ENCODE results near the gene NPAS3.

Gene NPAS3

DNA sequence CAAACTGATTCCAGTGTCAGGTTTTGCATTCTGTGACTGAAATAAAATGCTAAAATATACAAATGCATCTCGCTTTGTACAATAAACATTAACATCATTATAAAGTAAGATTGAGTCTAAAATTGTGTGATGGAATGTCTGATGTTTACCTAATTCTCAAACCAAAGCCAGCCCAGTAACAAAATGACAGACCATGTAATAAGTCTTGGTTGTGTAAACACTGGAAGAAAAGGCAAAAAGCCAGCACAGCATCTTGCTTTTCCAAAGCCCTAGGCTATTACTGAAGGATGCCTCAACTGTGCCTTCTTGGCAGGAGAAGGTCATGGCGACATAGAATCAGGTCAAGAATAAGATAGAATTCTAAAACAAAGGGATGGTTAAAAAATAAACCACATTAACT lies 842.6 kb downstream of the NPAS3 start:
- DNase-seq, result no peak

- no peak for DNase-seq
Observed at GRCh38 chr14:33782923-33783322, 844.2 kb downstream of the NPAS3 start.

DNA sequence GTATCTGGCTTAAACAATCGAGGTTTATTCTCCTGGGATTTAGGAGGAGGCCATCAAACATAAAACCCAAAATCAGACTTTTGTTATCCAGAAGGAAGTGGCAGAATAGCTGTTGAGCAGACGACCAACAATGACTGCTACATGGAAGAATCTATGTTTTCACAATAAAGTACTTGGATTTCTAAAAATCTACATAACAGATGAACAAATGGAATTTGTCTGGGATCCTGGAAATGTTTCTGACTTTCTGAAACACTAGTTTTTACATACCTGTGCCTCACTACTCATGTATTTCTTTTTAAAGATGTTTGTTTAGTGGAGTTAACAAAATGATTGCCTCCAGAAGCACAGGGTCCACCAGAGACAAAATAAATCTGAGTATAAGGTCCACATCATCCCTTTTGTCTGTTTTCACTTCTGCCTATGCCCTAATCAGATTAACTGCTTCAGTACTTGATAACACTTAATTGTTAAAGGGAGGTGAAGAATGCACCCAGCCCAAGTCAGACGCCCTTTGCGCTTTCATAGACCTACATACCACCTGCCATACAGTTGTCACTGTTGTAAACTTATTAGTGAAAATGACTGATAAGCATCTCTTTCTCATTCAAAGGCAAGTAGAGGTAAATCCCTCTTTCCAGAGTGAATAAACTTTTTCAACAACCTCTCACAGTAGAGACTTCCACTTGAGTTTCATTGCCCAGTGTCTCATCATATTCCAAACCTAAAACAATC lies 847.6 kb downstream of the NPAS3 start:
- no peak for DNase-seq

GRCh38 chr14:33788161-33788560 lies 849.5 kb downstream of the NPAS3 start:
- no peak for DNase-seq

DNA sequence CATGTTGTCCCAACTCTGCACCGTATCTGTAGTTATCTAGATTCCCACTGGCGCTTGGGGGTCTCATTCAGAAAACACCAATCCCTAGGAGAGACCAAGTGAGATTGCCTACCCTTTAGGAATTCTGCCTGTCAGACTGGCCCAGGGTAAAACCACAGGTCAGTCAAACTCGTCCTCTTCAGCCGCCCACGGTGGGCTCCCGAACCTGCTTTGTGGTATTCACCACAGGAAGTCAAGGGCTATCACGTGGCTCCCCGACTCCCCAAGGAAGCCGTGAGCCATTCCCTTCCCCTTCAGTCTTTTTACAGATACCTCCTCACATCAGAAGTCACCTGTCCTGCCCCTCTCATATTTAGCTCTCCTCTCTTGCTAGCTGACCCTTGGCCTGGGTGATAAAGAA lies 852.3 kb downstream of the NPAS3 start:
- DNase-seq, result no peak

DNA sequence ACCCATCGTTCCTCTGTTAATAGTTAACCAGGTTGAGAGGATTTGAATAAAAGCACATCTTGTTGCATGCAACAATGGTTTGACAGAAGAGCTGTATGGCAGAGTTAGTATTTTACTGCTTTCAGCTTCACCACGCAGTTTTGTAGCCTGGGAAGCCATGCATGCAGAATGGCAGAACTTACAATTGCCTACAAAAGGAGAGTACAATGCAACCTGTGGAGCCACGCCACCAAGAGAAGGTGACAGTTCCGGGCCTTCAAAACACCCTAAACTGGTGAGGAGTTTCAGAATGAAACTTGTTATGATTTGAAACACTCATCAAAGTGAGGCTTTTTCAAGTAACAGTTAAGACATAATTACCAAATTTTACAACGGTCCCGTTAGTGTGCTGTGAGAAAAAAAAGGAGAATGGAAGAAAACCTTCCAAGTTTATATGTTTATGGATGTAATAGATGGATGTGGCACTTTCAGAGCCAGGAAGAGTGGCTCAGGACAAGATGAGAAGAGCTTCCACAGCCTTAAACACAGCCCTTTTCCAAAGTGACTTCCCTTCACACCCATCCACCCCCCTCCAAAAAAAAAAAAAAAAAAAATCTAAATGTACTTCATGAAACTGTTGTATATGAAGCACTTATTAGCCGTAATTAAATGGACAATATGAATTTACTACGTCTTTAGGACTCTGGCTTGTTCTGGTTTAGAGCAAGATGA lies 853.5 kb downstream of the NPAS3 start:
- DNase-seq, result no peak

DNA sequence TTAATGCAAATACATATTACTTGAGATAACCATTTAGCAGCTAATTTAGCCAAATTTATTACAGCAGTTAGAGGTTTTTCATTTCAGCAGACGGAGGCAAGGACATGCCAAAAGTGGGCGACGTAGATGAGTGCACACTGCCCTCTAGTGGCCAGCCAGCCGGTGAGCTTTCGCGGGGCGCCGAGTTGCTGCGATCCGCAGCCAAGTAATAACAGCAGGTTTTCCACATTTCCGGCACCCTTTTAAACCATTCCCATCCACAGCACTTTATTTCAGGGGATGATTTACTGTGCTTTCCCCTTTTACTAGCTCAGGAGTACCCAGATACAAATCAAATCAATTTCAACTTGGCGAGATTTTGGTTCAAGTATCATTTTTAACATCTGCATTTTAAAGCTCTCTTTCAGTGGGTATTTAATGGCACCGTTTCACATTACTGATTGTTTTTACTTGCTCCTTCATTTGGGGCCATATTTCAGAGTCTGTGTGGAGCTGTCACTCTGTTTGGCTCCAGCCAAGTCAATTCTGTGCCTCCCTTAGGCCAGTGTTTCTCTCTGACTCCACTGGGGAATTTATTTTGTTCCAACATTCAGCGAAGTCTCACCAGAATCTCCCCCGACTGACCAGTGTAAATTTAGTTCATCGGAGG lies 854.2 kb downstream of the NPAS3 start:
- peak; percentile 77 for DNase-seq

DNA sequence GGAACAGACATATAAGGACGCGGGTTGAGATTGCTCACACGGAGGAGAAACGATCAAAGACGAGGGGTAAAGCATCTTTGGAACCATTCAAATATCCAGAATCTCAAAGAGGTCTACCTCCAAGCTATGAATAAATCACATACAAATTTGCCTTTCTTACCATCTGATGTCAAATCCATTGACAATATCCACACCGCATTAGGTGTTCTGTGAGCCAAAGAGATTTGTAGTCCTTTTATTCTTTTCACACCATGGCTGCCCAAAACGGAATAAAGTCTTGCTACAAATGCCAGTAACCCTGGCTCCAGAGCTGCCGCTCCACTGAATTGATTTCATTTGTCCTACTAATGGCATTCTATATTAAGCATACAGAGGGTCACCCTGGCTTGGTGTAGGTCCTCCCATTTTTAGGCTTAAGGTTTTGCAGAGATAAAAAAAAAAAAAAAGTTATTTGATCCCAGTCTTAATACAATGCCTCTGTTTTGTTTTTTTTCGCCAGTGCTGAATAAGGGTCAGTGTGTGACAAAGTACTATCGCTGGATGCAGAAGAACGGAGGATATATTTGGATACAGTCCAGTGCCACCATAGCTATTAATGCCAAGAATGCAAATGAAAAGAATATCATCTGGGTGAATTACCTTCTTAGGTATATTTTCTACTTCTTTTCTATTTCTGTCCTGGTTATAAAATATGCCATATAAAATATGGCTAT lies 854.9 kb downstream of the NPAS3 start:
- no peak for DNase-seq

DNA sequence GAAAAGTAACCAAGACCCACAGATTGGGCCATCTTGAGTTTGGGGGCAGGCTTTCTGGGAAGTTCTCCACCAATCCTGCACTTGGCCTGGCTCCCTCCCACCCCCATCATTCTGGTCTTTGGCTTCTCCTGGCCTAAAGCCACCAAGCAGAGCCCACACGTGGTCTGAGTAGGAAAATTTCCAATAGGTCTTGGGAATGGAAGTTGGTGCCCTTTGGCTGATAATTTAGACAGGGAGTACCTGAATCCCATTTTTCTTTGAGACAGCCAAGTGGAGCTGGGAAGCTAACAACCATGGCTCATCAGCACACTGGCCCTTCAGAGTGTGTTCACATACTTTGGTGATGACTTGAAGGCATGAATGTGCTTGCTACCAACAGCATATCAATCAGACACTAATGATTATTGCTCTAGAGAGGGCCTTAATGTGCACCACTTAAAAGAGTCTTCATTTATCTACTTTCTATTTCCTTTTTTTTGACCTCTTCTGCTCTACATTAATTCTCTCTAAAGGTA lies 856.2 kb downstream of the NPAS3 start:
- no peak for DNase-seq

DNA sequence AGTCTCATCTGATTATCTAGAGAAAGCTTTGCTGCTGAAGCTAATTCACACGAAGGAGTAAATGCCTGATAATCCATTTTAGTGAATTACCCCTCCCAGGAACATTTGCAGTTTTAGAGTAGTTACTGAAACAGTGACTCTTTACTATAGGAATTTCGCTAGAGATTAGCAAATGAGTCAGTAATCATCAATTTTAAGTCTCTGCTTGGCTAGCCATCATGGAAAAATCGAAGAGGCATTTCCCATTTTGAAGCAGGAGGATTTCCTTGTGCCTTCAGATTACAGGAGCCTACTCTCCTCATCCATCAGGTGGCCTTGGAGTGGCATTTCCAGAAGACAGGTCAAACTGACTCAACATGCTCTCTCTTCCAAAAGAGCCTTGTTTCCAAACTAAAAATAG lies 857.7 kb downstream of the NPAS3 start:
- no peak for DNase-seq

DNA sequence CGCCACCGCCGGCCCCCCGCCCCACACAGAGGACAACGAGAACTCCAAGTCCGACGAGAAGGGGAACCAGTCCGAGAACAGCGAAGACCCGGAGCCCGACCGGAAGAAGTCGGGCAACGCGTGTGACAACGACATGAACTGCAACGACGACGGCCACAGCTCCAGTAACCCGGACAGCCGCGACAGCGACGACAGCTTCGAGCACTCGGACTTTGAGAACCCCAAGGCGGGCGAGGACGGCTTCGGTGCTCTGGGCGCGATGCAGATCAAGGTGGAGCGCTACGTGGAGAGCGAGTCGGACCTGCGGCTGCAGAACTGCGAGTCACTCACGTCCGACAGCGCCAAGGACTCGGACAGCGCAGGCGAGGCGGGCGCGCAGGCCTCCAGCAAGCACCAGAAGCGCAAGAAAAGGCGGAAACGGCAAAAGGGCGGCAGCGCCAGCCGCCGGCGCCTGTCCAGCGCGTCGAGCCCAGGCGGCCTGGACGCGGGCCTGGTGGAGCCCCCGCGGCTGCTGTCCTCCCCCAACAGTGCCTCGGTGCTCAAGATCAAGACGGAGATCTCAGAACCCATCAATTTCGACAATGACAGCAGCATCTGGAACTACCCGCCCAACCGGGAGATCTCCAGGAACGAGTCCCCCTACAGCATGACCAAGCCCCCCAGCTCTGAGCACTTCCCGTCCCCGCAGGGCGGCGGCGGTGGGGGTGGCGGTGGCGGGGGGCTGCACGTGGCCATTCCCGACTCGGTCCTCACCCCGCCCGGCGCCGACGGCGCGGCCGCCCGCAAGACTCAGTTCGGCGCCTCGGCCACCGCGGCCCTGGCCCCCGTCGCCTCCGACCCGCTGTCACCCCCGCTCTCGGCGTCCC lies 861.3 kb downstream of the NPAS3 start:
- DNase-seq, result no peak

DNA sequence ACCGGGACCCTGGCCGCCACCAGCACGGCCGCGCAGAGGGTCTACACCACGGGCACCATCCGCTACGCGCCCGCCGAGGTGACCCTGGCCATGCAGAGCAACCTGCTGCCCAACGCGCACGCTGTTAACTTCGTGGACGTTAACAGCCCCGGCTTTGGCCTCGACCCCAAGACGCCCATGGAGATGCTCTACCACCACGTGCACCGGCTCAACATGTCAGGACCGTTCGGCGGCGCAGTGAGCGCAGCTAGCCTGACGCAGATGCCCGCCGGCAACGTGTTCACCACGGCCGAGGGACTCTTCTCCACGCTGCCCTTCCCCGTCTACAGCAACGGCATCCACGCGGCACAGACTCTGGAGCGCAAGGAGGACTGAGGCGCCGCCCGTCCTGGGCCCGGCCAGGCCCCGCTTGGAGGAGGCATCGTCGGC lies 862.1 kb downstream of the NPAS3 start:
- DNase-seq, result no peak

DNA sequence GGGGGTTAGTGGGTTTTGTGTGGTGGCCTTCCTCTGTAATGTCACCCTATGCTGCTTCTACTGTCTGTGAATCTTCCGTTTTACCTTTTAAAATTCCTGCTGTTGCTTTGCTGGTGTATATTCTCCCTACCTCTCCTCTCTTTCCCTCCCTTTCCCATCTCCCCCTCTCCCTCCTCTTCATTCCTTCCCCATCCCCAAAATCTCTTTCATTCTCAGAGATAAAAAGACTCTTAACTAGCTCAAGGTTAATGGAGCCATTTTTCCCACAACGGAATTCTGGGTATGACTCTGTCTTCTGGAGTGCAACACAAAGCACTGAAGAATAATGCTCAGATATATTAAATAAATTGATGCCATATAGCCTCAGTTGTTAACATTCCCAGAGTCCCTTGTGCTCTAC lies 864.1 kb downstream of the NPAS3 start:
- DNase-seq, result no peak

GRCh38 chr14:33805593-33805992 lies 866.9 kb downstream of the NPAS3 start:
- no peak for DNase-seq

DNA sequence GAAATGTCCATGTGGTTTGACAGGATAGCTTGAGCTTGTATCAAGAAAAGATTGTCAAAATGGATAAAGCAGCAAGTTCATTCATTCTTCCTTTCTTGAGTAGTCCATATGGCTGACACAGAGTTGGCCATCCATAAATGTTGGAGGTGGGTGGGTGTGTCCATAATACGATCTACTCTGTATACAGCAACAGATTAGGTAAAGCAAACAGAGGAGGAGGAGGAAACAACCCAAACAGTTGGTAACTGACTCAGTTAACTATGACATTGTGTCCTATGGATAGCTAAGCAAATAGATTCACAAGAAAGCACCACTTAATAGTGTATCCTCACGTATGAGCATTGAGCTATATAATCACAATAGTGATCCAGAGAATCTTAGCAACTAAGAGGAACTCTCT lies 868.2 kb downstream of the NPAS3 start:
- DNase-seq, result no peak

DNA sequence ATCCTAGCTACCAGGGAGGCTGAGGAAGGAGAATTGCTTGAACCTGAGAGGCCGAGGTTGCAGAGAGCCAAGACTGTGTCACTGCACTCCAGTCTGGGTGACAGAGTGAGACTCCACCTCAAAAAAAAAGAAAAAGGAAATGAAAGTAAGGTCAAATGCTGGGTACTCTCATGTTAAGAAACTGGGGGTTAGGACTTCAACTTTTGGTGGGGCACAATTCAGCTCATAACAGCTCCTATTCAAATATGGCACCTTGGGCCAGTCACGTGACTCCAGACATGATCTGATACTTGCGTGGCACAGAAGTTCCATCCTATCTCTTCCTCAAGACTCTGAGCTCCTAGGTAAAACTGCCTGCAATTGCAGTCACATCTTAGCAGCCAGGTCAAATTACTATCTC lies 869.5 kb downstream of the NPAS3 start:
- no peak for DNase-seq

- DNase-seq, result no peak
Observed at GRCh38 chr14:33809396-33809981, 870.8 kb downstream of the NPAS3 start.

DNA sequence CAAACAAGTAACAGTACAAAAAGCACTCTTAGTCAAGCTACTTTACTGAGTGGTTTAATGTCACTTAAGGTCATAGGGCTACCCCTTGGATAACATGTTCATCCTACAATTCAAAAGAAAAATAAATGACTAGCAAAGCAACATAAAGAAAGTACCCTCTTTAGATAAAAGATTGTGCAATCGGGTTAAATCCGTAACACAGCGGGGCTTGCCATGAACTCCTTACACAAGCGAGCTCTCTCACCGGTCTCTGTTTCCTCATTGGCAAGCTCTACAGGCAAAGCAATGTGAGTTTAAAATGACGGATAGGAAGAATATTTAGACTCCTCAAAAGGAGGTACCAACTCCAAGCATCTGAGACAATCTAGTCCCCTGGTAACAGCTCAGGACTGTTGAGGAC lies 871.6 kb downstream of the NPAS3 start:
- no peak for DNase-seq

DNA sequence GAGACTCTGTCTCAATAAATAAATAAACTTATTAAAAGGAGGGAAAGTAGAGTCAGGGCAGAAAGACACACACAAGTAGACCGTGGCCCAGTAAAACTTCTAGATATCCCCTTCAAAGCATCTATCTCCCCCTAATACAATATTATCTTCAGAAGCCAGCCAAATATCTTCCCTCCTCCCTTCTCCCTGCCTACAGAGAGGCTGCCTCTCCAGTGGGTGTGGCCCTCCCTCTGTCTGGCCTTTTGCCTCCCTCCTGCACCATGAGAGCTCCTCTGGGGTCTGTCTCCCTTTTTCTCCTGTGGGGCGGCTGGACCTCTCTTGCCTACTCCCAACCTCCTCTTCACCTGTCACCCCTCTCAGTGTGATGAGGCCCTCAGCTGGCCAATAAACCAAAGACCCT lies 873.0 kb downstream of the NPAS3 start:
- no peak for DNase-seq

GRCh38 chr14:33812181-33812580 lies 873.5 kb downstream of the NPAS3 start:
- no peak for DNase-seq

DNA sequence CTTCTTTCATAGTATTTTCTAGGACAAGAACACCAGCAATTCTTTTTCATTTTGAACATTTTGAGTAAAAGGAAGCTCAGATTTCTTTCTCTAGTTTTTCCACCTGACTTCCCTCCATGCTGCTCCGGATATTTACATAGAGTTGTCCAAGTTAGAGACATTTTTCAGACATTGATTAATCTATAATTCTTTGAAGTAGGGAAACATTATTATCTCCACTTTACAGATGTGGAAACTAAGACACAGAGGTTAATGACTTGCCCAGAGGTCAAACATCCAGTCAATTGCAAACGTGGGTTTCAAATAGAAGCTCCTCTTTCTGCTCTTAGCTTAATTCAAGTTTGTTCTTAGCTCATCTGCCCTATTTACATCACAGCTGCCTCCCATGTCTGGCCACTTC lies 873.9 kb downstream of the NPAS3 start:
- no peak for DNase-seq

DNA sequence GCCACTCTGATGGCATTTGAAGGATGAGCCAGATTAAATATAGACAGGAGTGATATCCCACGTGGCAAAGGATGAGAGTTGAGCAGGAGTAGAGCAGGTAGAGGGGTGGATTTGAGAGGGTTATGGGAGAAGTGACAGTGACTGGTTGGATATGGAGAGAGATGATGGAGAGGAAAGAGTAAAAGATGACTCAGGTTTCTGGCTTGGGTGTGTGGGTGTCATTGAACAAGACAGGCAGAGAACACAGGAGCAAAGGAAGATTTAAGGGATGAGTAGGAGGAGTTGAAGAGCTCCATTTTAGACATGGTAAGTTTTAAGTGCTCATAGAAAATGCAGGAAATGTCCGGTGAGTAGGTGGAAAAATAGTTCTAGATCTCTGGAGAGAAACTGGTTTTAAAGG lies 875.3 kb downstream of the NPAS3 start:
- DNase-seq, result no peak
